Thoracic aorta (tissue), 2 donors: ENCODE results near the gene SSBP3. TPM values are rescaled to one million over a fixed set of nuclear protein-coding genes. Genes with fewer than 3 reads are reported as not detected.

ENCODE experiments used
- ATAC-seq: fragments of 150-250 bp; one replicate; pipeline ENCODE4 v1.8.0; 2017; ENCODE audit warnings: low read depth; ENCODE audit not compliant: insufficient number of reproducible peaks, low FRiP score
- DNase-seq: peaks from one replicate; pipeline ENCODE4 v3.0.0-alpha.2; 2020; ENCODE audit warnings: low spot score
- H3K27ac ChIP-seq, 2 donors: fragments of 200-600 bp; sonication (generic); 1 replicate in 1 of 2; 2 replicates in 1 of 2; pipeline ENCODE4 v1.5.1; 2016; ENCODE audit warnings: mild to moderate bottlenecking in 2 of 2, moderate library complexity in 2 of 2
- H3K27me3 ChIP-seq: fragments of 200-600 bp; sonication (generic); replicated peaks from 2 replicates; pipeline ENCODE4 v1.6.0; 2016; ENCODE audit warnings: mild to moderate bottlenecking; ENCODE audit not compliant: insufficient read depth
- H3K36me3 ChIP-seq: fragments of 200-600 bp; sonication (generic); one replicate; pipeline ENCODE4 v1.5.1; 2016
- H3K4me1 ChIP-seq, 2 donors: fragments of 200-600 bp; sonication (generic); 1 replicate in 1 of 2; 2 replicates in 1 of 2; pipeline versions ENCODE4 v1.5.1 to v1.6.0; 2016; ENCODE audit warnings: low read depth in 2 of 2, mild to moderate bottlenecking in 1 of 2; ENCODE audit not compliant: control insufficient read depth in 1 of 2
- H3K4me3 ChIP-seq: fragments of 200-600 bp; sonication (generic); 2 replicates; pipeline ENCODE4 v1.5.1; 2016; ENCODE audit warnings: mild to moderate bottlenecking
- H3K9me3 ChIP-seq: fragments of 200-600 bp; sonication (generic); 2 replicates; pipeline ENCODE4 v1.5.1; 2016
- CTCF ChIP-seq: fragments of 200-600 bp; sonication (generic); IDR thresholded peaks from one replicate; pipeline ENCODE4 v1.5.1; 2019; ENCODE audit warnings: antibody characterized with exemption
- total RNA-seq, 2 donors: library from RNA; depleted of rRNA; stranded (reverse); fragments of >200 nt; gene quantifications; one replicate each; pipeline versions ENCODE4 v1.1.0 to v1.2.3, GENCODE V29; 2016

SSBP3 gene
- total RNA-seq, 2 donors from 2014 or later: 33.4 to 87.1 TPM

DNA sequence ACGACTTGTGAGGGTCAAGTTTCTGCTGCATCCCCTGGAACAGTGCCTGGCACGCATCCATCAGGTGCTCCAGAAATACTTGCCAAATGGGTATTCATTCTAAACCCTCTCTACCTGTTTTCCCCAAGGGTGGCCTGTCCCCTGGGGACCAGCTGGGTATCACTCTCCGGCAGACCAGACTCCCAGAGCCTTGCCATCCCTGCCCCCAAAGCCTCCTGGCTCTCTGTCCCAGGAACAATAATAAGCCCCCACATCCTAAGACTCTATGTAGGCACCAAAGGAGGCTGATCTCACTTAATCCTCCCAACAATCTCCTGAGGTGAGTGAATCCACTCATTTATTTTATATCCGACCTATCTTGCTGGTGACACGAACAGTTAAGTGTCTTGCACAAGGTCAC lies 109.5 kb downstream of the SSBP3 start:
- Histone ChIP-seq H3K36me3 (no peaks in the 10 kb centered on the region), H3K4me3 (no peak overlapping the region), H3K27ac (peak overlapping the region; percentile 89), H3K4me1 (peaks cover 61 to 86% of the 10 kb centered on the region in 2 donors), H3K9me3 (no peaks in the 10 kb centered on the region), H3K27me3 (no peaks in the 10 kb centered on the region)
- TF ChIP-seq CTCF: no peak
- DNase-seq (no peak), ATAC-seq (no peak)

- Histone ChIP-seq H3K4me1 (peaks cover 76 to 100% of the 10 kb centered on the region in 2 donors), H3K27ac (peak overlapping the region; percentile 89)
- TF ChIP-seq CTCF: no peak
These were observed 111.3 kb downstream of the SSBP3 start for GRCh38 chr1:54294887-54295286.

DNA sequence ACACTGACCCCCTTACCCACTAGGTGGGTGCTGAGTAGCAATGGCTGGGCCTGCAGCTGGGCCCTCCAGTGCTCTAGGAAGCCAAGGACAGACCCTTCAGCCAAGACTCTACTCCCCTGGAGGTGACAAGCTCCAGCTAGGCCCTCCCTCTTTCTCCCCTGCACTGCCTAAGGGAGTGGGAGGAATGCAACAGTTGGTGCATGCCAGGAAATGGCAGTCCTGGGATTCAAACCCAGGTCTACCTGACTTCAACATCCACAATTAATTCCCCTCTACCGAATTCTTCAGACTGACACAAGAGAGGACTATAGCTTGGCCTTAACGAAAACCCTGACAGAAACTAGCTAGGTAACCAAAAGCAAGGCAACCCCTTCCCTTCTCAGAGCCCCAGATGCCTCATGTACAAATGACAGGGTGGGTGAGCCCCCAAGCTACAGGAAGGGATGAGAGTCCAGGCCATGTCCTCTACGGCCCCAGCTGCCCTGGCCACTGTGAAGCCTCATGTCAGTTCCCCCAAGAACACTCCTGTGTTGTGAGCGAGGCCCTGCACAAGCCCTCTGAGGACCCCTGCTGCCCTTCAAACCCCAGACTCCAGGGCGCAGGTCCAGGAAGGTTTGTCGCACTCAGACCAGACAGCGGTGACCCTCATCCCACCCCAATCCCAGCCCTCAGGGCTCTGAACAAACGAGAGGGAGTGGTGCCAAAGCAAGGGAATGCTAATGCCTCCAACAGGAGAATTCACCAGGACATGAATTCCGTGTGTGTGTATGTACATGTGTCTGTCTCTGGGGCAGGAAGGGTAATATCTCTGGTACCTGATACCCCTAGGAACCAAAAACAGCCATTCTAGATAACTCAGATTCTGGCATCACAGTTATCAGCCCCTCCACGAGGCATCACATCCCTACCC lies 113.9 kb downstream of the SSBP3 start:
- Histone ChIP-seq H3K27ac (peak overlapping the region; percentile 89 to 94), H3K4me1 (peaks cover 74 to 100% of the 10 kb centered on the region in 2 donors)

More at GRCh38 chr1:54294887-54295286, 111.3 kb downstream of the SSBP3 start:
- DNase-seq: no peak
- H3K4me3 ChIP-seq: no peak overlapping the region
- no peaks in the 10 kb centered on the region for H3K9me3 ChIP-seq
- no peaks in the 10 kb centered on the region for H3K27me3 ChIP-seq
- ATAC-seq: no peak
- no peaks in the 10 kb centered on the region for H3K36me3 ChIP-seq

GRCh38 chr1:54291276-54292001 lies 114.8 kb downstream of the SSBP3 start:
- DNase-seq (no peak), ATAC-seq (no peak)
- Histone ChIP-seq H3K4me1 (peaks cover 74 to 100% of the 10 kb centered on the region in 2 donors), H3K4me3 (no peak overlapping the region), H3K9me3 (no peaks in the 10 kb centered on the region), H3K36me3 (no peaks in the 10 kb centered on the region), H3K27ac (peak overlapping the region; percentile 91 to 94), H3K27me3 (no peaks in the 10 kb centered on the region)
- no peak for TF ChIP-seq CTCF

More for the DNA sequence above, 113.9 kb downstream of the SSBP3 start:
- no peak for ATAC-seq
- no peaks in the 10 kb centered on the region for H3K36me3 ChIP-seq
- H3K4me3 ChIP-seq: no peak overlapping the region
- DNase-seq: no peak
- H3K27me3 ChIP-seq: no peaks in the 10 kb centered on the region
- no peak for TF ChIP-seq CTCF
- no peaks in the 10 kb centered on the region for H3K9me3 ChIP-seq
